Ureter (tissue), 1 donor: ENCODE data around the gene NKD2. TPM values are rescaled to one million over a fixed set of nuclear protein-coding genes. Genes with fewer than 3 reads are reported as not detected.

Experiments used
- DNase-seq: peaks from one replicate; pipeline ENCODE4 v3.0.0-alpha.2; 2020; ENCODE audit warnings: low spot score
- total RNA-seq: library from RNA; stranded (reverse); gene quantifications from one replicate; pipeline ENCODE4 v1.2.4, GENCODE V29; 2023
- donor health status: DM: yes; HTN: yes; CAD: no.

The NKD2 gene
- total RNA-seq, 1 donor from 2014 or later, result 14.2 TPM

DNA sequence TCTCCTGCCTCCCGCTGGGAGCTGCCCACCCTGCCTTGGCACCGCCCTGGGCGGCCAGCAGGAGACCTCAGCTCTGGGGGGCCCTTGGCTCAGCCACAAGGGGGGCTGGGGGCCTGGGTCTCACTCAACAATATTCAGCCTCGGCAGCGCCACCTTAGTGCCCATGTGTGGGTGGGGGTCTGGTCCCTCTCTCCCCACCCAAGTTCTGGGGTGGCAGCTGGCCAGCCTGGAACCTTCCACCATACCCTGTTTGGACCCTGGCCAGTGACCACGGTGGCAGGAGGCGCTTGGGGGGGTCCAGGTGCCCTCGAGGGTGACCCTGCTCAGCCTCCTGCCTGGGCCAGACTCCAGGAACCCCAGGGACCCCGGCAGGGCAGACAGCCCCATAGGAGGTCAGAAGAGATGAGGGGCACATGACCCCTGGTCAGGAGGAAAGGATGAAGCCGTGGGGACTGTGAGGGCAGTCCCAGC is 22.2 kb downstream of the NKD2 start:
- DNase-seq, result no peak

- DNase-seq, result no peak
Observed at GRCh38 chr5:1031306-1031959, 22.8 kb downstream of the NKD2 start.

- no peak for DNase-seq
Observed at GRCh38 chr5:1032011-1032410, 23.4 kb downstream of the NKD2 start.

- no peak for DNase-seq
Observed at GRCh38 chr5:1032551-1033027, 24.0 kb downstream of the NKD2 start.

DNA sequence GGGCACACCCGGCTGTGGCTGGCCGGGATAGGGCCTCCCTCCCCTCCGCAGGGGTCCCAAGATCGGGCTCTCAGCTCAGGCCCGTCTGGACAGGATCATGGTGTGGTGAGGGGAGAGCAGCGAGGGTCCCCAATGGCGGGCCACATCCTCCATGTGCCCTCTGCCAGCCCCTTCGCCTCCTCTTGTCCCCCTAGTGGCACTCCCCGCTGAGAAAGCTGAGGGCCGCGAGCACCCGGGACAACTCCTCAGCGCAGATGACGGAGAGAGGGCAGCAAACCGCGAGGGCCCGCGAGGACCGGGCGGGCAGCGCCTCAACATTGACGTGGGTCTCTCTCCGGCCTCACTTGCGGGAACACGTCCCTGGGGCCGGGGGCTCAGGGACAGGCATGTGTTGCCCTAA is 24.6 kb downstream of the NKD2 start:
- DNase-seq, result no peak

- no peak for DNase-seq
Observed at GRCh38 chr5:1033606-1034420, 25.2 kb downstream of the NKD2 start.

DNA sequence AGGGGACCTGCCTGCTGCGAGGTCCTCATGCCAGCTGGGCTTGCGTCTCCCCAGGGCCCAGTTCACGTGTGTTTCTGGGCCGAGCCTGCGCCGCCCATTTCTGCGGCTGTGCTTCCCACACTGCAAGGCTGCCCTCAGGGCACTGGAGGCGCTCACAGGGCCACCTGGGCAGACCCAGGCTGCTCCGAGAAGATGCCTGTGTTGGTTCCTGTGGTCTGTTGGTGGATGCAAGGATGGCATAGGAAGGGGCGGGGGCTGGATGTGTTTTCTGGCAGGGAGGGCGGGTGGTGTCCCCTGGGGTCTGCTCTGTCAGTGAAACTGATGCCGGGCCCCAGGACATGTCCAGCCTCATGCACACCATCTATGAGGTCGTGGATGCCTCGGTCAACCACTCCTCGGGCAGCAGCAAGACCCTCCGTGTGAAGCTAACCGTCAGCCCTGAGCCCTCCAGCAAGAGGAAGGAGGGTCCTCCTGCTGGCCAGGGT is 25.9 kb downstream of the NKD2 start:
- no peak for DNase-seq

DNA sequence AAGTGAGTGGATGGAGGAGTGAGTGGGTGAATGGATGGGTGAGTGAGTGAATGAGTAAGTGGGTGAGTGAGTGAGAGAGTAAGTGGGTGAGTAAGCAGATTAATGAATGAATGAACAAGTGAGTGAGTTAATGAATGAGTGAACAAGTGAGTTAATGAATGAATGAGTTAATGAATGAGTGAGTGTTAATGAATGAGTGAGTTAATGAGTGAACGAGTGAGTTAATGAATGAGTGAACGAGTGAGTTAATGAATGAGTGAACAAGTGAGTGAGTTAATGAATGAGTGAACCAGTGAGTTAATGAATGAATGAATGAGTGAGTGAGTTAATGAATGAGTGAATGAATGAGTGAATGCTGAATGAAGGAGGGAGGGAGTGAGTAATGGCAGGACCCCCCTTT is 26.4 kb downstream of the NKD2 start:
- no peak for DNase-seq

GRCh38 chr5:1035421-1036405 is 27.1 kb downstream of the NKD2 start:
- DNase-seq, result no peak

GRCh38 chr5:1036504-1037122 is 28.0 kb downstream of the NKD2 start:
- DNase-seq, result no peak

GRCh38 chr5:1037123-1037670 is 28.6 kb downstream of the NKD2 start:
- no peak for DNase-seq

DNA sequence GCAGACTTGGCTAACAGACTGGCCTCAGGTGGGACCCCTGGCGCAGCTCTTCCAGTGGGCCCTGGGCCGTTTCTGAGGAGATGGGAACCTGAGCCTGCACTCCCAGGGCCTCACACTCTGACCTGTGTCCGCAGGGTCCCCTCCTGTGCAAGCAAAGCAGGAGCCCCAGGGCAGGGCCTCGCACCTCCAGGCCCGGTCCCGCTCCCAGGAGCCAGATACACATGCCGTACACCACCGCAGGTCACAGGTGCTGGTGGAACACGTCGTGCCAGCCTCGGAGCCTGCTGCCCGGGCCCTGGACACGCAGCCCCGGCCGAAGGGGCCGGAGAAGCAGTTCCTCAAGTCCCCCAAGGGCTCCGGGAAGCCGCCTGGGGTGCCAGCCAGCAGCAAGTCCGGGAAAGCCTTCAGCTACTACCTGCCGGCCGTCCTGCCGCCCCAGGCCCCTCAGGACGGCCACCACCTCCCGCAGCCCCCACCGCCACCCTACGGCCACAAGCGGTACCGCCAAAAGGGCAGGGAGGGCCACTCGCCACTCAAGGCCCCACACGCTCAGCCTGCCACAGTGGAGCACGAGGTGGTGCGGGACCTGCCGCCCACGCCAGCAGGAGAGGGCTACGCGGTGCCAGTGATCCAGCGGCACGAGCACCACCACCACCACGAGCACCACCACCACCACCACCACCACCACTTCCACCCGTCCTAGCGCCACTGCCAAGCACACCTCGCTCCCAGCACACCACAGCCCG is 29.2 kb downstream of the NKD2 start:
- DNase-seq, result no peak

DNA sequence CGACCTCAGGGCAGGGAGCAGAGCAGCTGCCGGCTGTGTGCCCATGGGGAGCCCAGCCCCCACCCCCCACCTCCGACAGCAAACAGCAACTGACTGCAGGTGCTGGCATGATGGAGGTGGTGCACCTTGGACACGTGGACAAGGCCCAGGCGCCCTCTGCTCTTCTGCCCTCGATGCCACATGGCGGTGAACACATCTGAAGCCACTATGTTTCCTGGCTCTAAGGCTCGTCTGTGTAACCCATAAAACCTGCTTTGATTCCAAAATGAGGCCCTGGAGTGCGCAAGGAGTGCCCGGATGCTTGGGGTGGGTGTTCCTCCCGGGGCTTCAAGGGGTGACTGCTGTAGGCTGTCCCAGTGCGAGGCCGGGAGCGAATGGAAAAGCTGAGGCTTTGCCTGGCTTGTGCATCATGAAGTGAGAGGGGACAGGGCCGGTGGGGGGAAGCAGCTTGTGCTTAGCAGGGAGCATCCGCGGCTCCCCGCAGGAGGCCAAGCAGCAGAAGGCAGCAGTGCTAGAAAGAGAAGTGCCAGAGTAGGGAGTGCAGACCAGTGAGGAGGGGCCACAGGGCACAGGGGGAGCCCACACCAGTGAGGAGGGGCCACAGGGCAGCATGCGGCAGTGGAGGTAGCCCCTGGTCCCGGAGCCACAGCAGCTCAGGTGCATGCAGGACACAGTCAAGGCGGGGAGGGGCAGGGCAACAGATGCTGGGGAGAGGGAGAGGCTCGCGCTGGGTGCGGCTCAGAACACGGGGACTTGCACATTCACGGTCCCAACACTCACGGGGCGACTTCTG is 30.0 kb downstream of the NKD2 start:
- DNase-seq, result no peak

GRCh38 chr5:1039210-1039548 is 30.6 kb downstream of the NKD2 start:
- no peak for DNase-seq

- DNase-seq, result no peak
Observed at GRCh38 chr5:1039706-1040260, 31.2 kb downstream of the NKD2 start.

- no peak for DNase-seq
Observed at GRCh38 chr5:1040571-1040970, 32.0 kb downstream of the NKD2 start.

- no peak for DNase-seq
Observed at GRCh38 chr5:1041225-1042143, 32.9 kb downstream of the NKD2 start.

DNA sequence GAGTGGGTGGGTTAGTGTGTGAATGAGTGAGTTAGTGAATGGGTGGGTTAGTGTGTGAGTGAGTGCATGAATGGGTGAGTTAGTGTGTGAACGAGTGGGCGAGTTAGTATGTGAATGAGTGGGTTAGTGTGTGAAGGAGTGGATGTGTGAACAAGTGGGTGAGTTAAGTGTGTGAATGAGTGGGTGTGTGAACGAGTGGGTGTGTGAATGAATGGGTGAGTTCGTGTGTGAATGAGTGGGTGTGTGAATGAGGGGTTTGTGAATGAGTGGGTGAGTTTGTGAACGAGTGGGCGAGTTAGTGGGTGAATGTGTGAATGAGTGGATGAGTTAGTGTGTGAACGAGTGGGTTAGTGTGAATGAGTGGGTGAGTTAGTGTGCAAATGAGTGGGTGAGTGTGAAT is 34.0 kb downstream of the NKD2 start:
- no peak for DNase-seq
